OCI-LY7 (cell line): ENCODE results near the gene FAM169A. TPM values are rescaled to one million over a fixed set of nuclear protein-coding genes. Genes with fewer than 3 reads are reported as not detected.

Experiments
- BruUV-seq: library from RNA; stranded (reverse); fragments of 400-500 nt; replicated peaks from 2 replicates; lab custom pipeline; 2021; lab: Mats Ljungman, UMichigan
- CTCF ChIA-PET: fragments of 300-600 bp; sonication (Branson Sonifier 250); formaldehyde crosslinking; loops from one replicate; lab custom pipeline; 2022; ENCODE audit warnings: antibody characterized with exemption; ENCODE audit not compliant: unreplicated experiment; lab: Charles Lee
- POLR2A ChIA-PET: fragments of 300-600 bp; sonication (Branson Sonifier 250); formaldehyde crosslinking; loops from one replicate; lab custom pipeline; 2022; ENCODE audit warnings: antibody characterized with exemption; lab: Charles Lee
- DNase-seq: peaks from one replicate; pipeline ENCODE4 v3.0.0-alpha.2; 2015; ENCODE audit warnings: low spot score
- H2AFZ ChIP-seq: fragments of 200-600 bp; sonication (generic), shearing (Covaris generic); 2 replicates; pipeline ENCODE4 v1.6.1; 2014; ENCODE audit warnings: mild to moderate bottlenecking, antibody characterized with exemption, low read length, moderate library complexity
- H3K27ac ChIP-seq: fragments of 200-600 bp; sonication (generic); 2 replicates; pipeline ENCODE4 v1.5.1; 2014; ENCODE audit warnings: mixed run types, low read depth, mild to moderate bottlenecking, moderate library complexity, low read length, inconsistent platforms; ENCODE audit not compliant: poor library complexity, severe bottlenecking
- H3K36me3 ChIP-seq: fragments of 200-600 bp; sonication (generic); 2 replicates; pipeline ENCODE4 v1.6.1; 2014; ENCODE audit warnings: mild to moderate bottlenecking, antibody characterized with exemption, low read length, moderate library complexity, mixed read lengths; ENCODE audit not compliant: insufficient read depth
- H3K4me1 ChIP-seq: fragments of 200-600 bp; sonication (generic); 2 replicates; pipeline ENCODE4 v1.5.1; 2014; ENCODE audit warnings: mild to moderate bottlenecking, low read length; ENCODE audit not compliant: insufficient read depth, poor library complexity, severe bottlenecking
- H3K4me2 ChIP-seq: fragments of 200-600 bp; sonication (generic); 2 replicates; pipeline ENCODE4 v1.6.1; 2014; ENCODE audit warnings: mild to moderate bottlenecking, low read length
- H3K4me3 ChIP-seq: fragments of 200-600 bp; sonication (generic); 2 replicates; pipeline ENCODE4 v1.5.1; 2014; ENCODE audit warnings: mild to moderate bottlenecking, low read depth, low read length; ENCODE audit not compliant: poor library complexity, severe bottlenecking
- H3K79me2 ChIP-seq: fragments of 200-600 bp; sonication (generic); 2 replicates; pipeline ENCODE4 v1.6.1; 2016; ENCODE audit warnings: low read depth, mild to moderate bottlenecking, low read length, moderate library complexity, mixed read lengths; ENCODE audit not compliant: insufficient read depth
- H3K9me2 ChIP-seq: fragments of 200-600 bp; sonication (generic); 2 replicates; pipeline ENCODE4 v1.6.1; 2016; ENCODE audit warnings: mild to moderate bottlenecking, low read length, mixed read lengths; ENCODE audit not compliant: insufficient read depth
- H3K9me3 ChIP-seq: fragments of 200-600 bp; sonication (generic); 2 replicates; pipeline ENCODE4 v1.6.1; 2014; ENCODE audit warnings: mild to moderate bottlenecking, mixed run types, low read length, mixed read lengths
- H4K20me1 ChIP-seq: fragments of 200-600 bp; sonication (generic); 2 replicates; pipeline ENCODE4 v1.6.1; 2014; ENCODE audit warnings: mild to moderate bottlenecking, antibody characterized with exemption, low read length, moderate library complexity, mixed read lengths; ENCODE audit not compliant: insufficient read depth
- CTCF ChIP-seq: fragments of 200-600 bp; sonication (generic); conservative IDR thresholded peaks from 2 replicates; pipeline ENCODE4 v1.5.1; 2014; ENCODE audit warnings: mild to moderate bottlenecking, antibody characterized with exemption, low read length, moderate library complexity, mixed read lengths
- EZH2phosphoT487 ChIP-seq: fragments of 200-600 bp; sonication (generic); IDR thresholded peaks from 2 replicates; pipeline ENCODE4 v1.6.1; 2018; ENCODE audit warnings: low read depth, borderline replicate concordance, mild to moderate bottlenecking, mixed run types, antibody characterized with exemption, low read length, moderate library complexity, mixed read lengths
- intact Hi-C: fragments of 100-400 bp; cut with micrococcal nuclease; formaldehyde crosslinking; loops from one replicate; pipeline ENCODE4 v1.10.0; 2022; ENCODE audit not compliant: unreplicated experiment
- total RNA-seq, 2 experiments: library from RNA; depleted of rRNA in 1 of 2; stranded (reverse); fragments of >200 nt in 1 of 2; shearing (Covaris generic) in 1 of 2; gene quantifications; 2 replicates each; pipeline ENCODE4 v1.2.3, GENCODE V29; 2014 to 2022

The FAM169A gene
- total RNA-seq, 2 experiments from 2014 or later, result not detected

GRCh38 chr5:74866596-74867162, 492 bp upstream of the FAM169A start:
- TF ChIP-seq EZH2phosphoT487 (no peak), CTCF (no peak)
- no TSS peak for BruUV-seq
- no peaks in the 10 kb centered on the region for H4K20me1 ChIP-seq
- intact Hi-C loops, result no loop called here
- H3K4me3 ChIP-seq, result no peak overlapping the region
- no peak overlapping the region for H2AFZ ChIP-seq
- H3K36me3 ChIP-seq, result no peaks in the 10 kb centered on the region
- H3K27ac ChIP-seq, result no peak overlapping the region
- no peaks in the 10 kb centered on the region for H3K79me2 ChIP-seq
- H3K9me3 ChIP-seq, result no peaks in the 10 kb centered on the region
- H3K4me1 ChIP-seq, result no peaks in the 10 kb centered on the region
- ChIA-PET POLR2A (no interaction called here), CTCF (no interaction called here)
- no peaks in the 10 kb centered on the region for H3K9me2 ChIP-seq
- no peak for DNase-seq
- no peak overlapping the region for H3K4me2 ChIP-seq

GRCh38 chr5:74865256-74865803, 857 bp downstream of the FAM169A start:
- Histone ChIP-seq H3K4me3 (no peak overlapping the region), H3K4me2 (no peak overlapping the region), H3K9me2 (no peaks in the 10 kb centered on the region), H3K4me1 (no peaks in the 10 kb centered on the region), H3K27ac (no peak overlapping the region), H3K9me3 (no peaks in the 10 kb centered on the region), H4K20me1 (no peaks in the 10 kb centered on the region), H2AFZ (no peak overlapping the region), H3K36me3 (no peaks in the 10 kb centered on the region), H3K79me2 (no peaks in the 10 kb centered on the region)
- intact Hi-C loops, result no loop called here
- CTCF ChIA-PET, result no interaction called here
- TF ChIP-seq CTCF, result no peak
- TF ChIP-seq EZH2phosphoT487, result no peak
- no TSS peak for BruUV-seq
- POLR2A ChIA-PET, result no interaction called here
- no peak for DNase-seq

- Histone ChIP-seq H3K4me1 (no peaks in the 10 kb centered on the region), H3K9me2 (no peaks in the 10 kb centered on the region), H4K20me1 (no peaks in the 10 kb centered on the region), H3K27ac (no peak overlapping the region), H3K4me3 (no peak overlapping the region), H3K4me2 (no peak overlapping the region), H2AFZ (no peak overlapping the region), H3K79me2 (no peaks in the 10 kb centered on the region), H3K36me3 (no peaks in the 10 kb centered on the region), H3K9me3 (no peaks in the 10 kb centered on the region)
- CTCF ChIA-PET, result no interaction called here
- DNase-seq, result no peak
- POLR2A ChIA-PET, result interaction anchor here (0.5 kb wide), 1 partner anchor 75 kb away, joined by 4 read pairs; no protein-coding TSS in a partner anchor
- BruUV-seq, result no TSS peak
- intact Hi-C loops, result no loop called here
- TF ChIP-seq CTCF (no peak), EZH2phosphoT487 (no peak)
Observed at GRCh38 chr5:74864823-74865222, 1.4 kb downstream of the FAM169A start.
